Ovary (tissue), 9 donors: Measurements from ENCODE around the gene SRM. TPM values are rescaled to one million over a fixed set of nuclear protein-coding genes. Genes with fewer than 3 reads are reported as not detected.
A peak's percentile ranks its signal among the peaks of the same experiment; 100 is the strongest.
"Not testable (repeated sequence)": the region's sequence is repeated elsewhere in the genome, so short reads cannot be mapped to it uniquely, and the experiment has no call there.

Experiments used
- DNase-seq, 5 donors: peaks; one replicate each; pipeline ENCODE4 v3.0.0-alpha.2; 2019 to 2020
- H3K27ac ChIP-seq, 2 donors: fragments of 200-600 bp; one replicate each; pipeline versions ENCODE4 v1.5.1 to v1.8.0; 2019 to 2022
- H3K27me3 ChIP-seq: fragments of 200-600 bp; one replicate; pipeline ENCODE4 v1.8.0; 2022
- H3K36me3 ChIP-seq: fragments of 200-600 bp; sonication (generic); one replicate; pipeline ENCODE4 v1.5.1; 2019
- H3K4me1 ChIP-seq: one replicate; pipeline ENCODE4 v1.8.1; 2013; ENCODE audit warnings: mild to moderate bottlenecking, moderate library complexity; ENCODE audit not compliant: insufficient read depth
- H3K4me3 ChIP-seq: fragments of 200-600 bp; sonication (generic); one replicate; pipeline ENCODE4 v1.5.1; 2017
- H3K9me3 ChIP-seq, 2 donors: fragments of 200-600 bp in 1 of 2; sonication (generic) in 1 of 2; one replicate each; pipeline versions ENCODE4 v1.5.1 to v1.8.1; 2013 to 2019; ENCODE audit warnings: mild to moderate bottlenecking in 1 of 2, moderate library complexity in 1 of 2
- CTCF ChIP-seq, 3 donors: fragments of 450-650 bp in 2 of 3; fragments of 200-600 bp in 1 of 3; IDR thresholded peaks; one replicate each; pipeline versions ENCODE4 v1.5.1 to v1.8.0; 2016 to 2022; ENCODE audit warnings: antibody characterized with exemption in 3 of 3, mild to moderate bottlenecking in 1 of 3
- EP300 ChIP-seq: sonication (generic); formaldehyde crosslinking; IDR thresholded peaks from one replicate; pipeline ENCODE4 v1.6.1; 2017; ENCODE audit warnings: antibody characterized with exemption
- POLR2A ChIP-seq: fragments of 450-650 bp; IDR thresholded peaks from one replicate; pipeline ENCODE4 v1.6.1; 2017; ENCODE audit warnings: antibody characterized with exemption, mild to moderate bottlenecking, moderate library complexity
- WGBS, 3 donors: extraction: QIAGEN DNeasy Blood & Tissue Kit in 1 of 3; methylation state at CpG; one replicate each; pipeline versions ENCODE4 v1.1.5 to v1.1.7; 2013 to 2017; 5-methylcytosine and 5-hydroxymethylcytosine counted together
- intact Hi-C, 4 donors: fragments of 100-400 bp; cut with DNase I; formaldehyde crosslinking; loops; one replicate each; pipeline versions ENCODE4 v1.11.0 to v1.15.1; 2022 to 2023
- polyA plus RNA-seq, 2 donors: library from polyadenylated mRNA; stranded (reverse); fragments of 200-250 nt in 1 of 2; fragments of 350-450 nt in 1 of 2; fragmentation: Illumina TruSeq in 1 of 2; extraction: RNeasy Lipid Tissue Mini Kit (QIAGEN cat#74804) in 1 of 2; gene quantifications; one replicate each; pipeline ENCODE4 v1.2.3, GENCODE V29; 2013 to 2014
- total RNA-seq, 7 donors: library from RNA; depleted of rRNA in 2 of 7; stranded (reverse); fragments of >200 nt in 2 of 7; fragmentation: NEBNext Ultra II Directional in 3 of 7; extraction: Animal tissue kit (Norgen Biotek cat#: 25700) in 3 of 7; gene quantifications; one replicate each; pipeline versions ENCODE4 v1.1.0 to v1.2.4, GENCODE V29; 2016 to 2023
- donor health status: DM: no; HTN: no; CAD: no; lungs with moderate emphysema.
- donor health status: DM: no; HTN: no; CAD: no.
- donor health status: Bipolar disorder and iron deficiency.
- donor health status: DM: yes; HTN: yes; CAD: no.
- donor health status: DM: no; HTN: no; CAD: no.
- donor health status: DM: yes; HTN: yes; CAD: no.

SRM gene
- total and polyA plus RNA-seq, 9 donors: 31.7 to 111 (median 55.3) TPM

- DNase-seq: no peak
- 61 to 71% (median 69%) methylated on average over 2 of the region's 2 CpGs for WGBS, 3 donors
- Histone ChIP-seq H3K4me1 (no peaks in the 10 kb centered on the region), H3K36me3 (no peaks in the 10 kb centered on the region), H3K27ac (no peak overlapping the region), H3K27me3 (no peaks in the 10 kb centered on the region), H3K4me3 (no peak overlapping the region), H3K9me3 (no peaks in the 10 kb centered on the region)
- intact Hi-C loops: loop anchor here (2.0 to 5.0 kb wide), 4 partner anchors 603 to 608 kb away; no protein-coding TSS in a partner anchor
- TF ChIP-seq EP300 (no peak), POLR2A (no peak), CTCF (IDR thresholded peaks at IDR 0.05) (no peak)
Measured at GRCh38 chr1:11039351-11040104, 20.3 kb downstream of the SRM start.

GRCh38 chr1:11037740-11038182 is 22.1 kb downstream of the SRM start:
- Histone ChIP-seq H3K4me1 (no peaks in the 10 kb centered on the region), H3K4me3 (no peak overlapping the region), H3K27ac (no peak overlapping the region), H3K27me3 (no peaks in the 10 kb centered on the region), H3K36me3 (no peaks in the 10 kb centered on the region), H3K9me3 (no peaks in the 10 kb centered on the region)
- TF ChIP-seq EP300: no peak
- peak; percentile 87 to 94 (median 89) for TF ChIP-seq CTCF (IDR thresholded peaks at IDR 0.05)
- TF ChIP-seq POLR2A: no peak
- peak; percentile 81 to 91 (median 88) for DNase-seq
- 0 to 1% (median 1%) methylated on average over 8 of the region's 8 CpGs for WGBS, 3 donors
- intact Hi-C loops: loop anchor here in 3 of 4 donors (2.0 kb wide), 3 partner anchors 605 to 609 kb away; no protein-coding TSS in a partner anchor

- DNase-seq, H3K27me3 ChIP-seq, H3K9me3 ChIP-seq, H3K27ac ChIP-seq, H3K4me3 ChIP-seq, H3K36me3 ChIP-seq, H3K4me1 ChIP-seq, intact Hi-C loops: not testable (repeated sequence)
- 54 to 57% (median 56%) methylated on average over 18 of the region's 18 CpGs for WGBS, 3 donors
Measured at GRCh38 chr1:11037019-11037739, 22.6 kb downstream of the SRM start.

GRCh38 chr1:11031624-11032262 is 28.1 kb downstream of the SRM start:
- no peak overlapping the region for H3K4me3 ChIP-seq

GRCh38 chr1:11030865-11031264 is 29.0 kb downstream of the SRM start:
- 68 to 76% (median 75%) methylated on average over 9 of the region's 9 CpGs for WGBS, 3 donors
- H3K4me3 ChIP-seq: no peak overlapping the region
- intact Hi-C loops: no loop called here
- H3K4me1 ChIP-seq: no peaks in the 10 kb centered on the region
- no peak for DNase-seq
- H3K27ac ChIP-seq: no peak overlapping the region
- H3K27me3 ChIP-seq: no peaks in the 10 kb centered on the region
- no peaks in the 10 kb centered on the region for H3K36me3 ChIP-seq
- TF ChIP-seq CTCF (IDR thresholded peaks at IDR 0.05) (no peak), POLR2A (no peak), EP300 (no peak)
- no peaks in the 10 kb centered on the region for H3K9me3 ChIP-seq

More at GRCh38 chr1:11031624-11032262, 28.1 kb downstream of the SRM start:
- no peaks in the 10 kb centered on the region for H3K9me3 ChIP-seq
- H3K27me3 ChIP-seq: no peaks in the 10 kb centered on the region
- H3K27ac ChIP-seq: no peak overlapping the region
- intact Hi-C loops: no loop called here
- H3K4me1 ChIP-seq: no peaks in the 10 kb centered on the region
- no peak for TF ChIP-seq POLR2A
- no peaks in the 10 kb centered on the region for H3K36me3 ChIP-seq
- WGBS, 3 donors: 77 to 86% (median 81%) methylated on average over 10 of the region's 10 CpGs
- no peak for DNase-seq
